ENCODE data around the gene RUSF1.
"Not testable (repeated sequence)": the region's sequence is repeated elsewhere in the genome, so short reads cannot be mapped to it uniquely, and the experiment has no call there.

RUSF1 gene

DNA sequence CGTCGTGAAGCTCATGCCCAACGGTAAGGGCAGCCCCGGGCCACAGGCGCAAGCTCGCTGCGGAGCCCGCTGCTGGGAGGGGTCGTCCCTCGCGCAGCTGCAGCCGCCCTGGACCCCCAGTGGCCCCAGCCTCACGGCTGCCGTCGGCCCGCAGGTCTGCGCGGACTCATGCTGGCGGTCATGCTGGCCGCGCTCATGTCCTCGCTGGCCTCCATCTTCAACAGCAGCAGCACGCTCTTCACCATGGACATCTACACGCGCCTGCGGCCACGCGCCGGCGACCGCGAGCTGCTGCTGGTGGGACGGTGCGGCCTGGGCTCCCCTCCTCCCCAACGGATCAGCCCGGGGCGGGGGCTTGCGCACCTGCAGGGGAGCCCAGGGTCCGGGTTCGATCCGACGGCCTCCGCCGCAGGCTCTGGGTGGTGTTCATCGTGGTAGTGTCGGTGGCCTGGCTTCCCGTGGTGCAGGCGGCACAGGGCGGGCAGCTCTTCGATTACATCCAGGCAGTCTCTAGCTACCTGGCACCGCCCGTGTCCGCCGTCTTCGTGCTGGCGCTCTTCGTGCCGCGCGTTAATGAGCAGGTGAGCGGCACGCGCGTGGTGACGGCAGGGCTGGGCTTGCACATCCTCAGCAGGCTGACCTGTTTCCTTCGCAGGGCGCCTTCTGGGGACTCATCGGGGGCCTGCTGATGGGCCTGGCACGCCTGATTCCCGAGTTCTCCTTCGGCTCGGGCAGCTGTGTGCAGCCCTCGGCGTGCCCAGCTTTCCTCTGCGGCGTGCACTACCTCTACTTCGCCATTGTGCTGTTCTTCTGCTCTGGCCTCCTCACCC, 19.5 kb downstream of the RUSF1 start:
- DNase-seq, result peak in 3 of 10 donors; percentile 71 to 86 (median 73)
- intact Hi-C loops (cut with DNase I), result no loop called here

DNA sequence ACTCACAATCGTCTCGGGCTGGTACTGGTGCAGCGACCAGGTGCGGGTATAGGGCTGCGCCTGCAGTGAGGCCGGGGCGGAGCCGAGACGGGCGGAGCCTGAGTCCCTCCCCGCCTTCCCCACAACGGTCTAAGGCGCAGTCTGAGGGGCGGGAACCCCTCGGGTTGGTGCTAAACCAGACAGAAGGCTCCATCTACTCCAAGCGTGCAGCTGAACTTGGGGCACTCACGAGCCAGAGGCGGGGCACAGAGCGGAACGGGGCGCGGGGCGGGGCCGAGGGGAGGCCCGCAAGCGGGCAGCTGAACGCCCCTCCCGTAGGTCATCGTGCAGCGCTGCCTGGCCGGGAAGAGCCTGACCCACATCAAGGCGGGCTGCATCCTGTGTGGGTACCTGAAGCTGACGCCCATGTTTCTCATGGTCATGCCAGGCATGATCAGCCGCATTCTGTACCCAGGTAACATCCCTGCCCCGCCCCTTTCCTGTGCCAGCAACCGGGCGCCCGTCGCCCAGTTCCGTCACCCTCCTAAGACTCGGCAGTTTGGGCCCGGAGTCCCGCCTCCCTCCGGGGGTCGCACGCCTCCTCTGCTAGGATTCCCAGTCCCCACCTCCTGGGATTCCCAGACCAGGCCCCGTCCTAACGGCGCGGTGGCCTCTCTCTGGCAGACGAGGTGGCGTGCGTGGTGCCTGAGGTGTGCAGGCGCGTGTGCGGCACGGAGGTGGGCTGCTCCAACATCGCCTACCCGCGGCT, 20.3 kb downstream of the RUSF1 start:
- DNase-seq, result peak in 4 of 10 donors; percentile 33 to 92 (median 85)
- intact Hi-C loops (cut with DNase I), result no loop called here

GRCh38 chr16:31487071-31487719, 21.0 kb downstream of the RUSF1 start:
- no peak for DNase-seq
- intact Hi-C loops (cut with DNase I), result no loop called here

DNA sequence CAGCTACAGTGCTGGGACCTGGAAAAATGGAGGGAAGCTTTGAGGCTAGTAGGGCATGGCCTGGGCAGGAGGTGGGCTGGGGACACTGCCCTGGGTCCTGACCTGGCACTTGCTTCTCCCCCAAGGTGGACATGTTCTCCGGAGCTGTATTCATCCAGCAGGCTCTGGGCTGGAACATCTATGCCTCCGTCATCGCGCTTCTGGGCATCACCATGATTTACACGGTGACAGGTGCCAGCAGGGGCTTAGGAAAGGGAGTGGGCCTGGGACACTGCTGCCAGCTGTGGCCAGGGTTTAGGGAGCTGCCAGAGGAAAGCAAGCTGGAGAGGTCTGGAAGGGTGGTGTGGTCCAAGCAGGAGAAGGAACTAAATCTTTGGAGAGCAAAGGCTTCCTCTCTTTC, 22.1 kb downstream of the RUSF1 start:
- intact Hi-C loops (cut with DNase I), result no loop called here
- DNase-seq, result peak in 2 of 10 donors; percentile 22 to 64

- DNase-seq, result peak in 2 of 10 donors; percentile 34 to 54
- intact Hi-C loops (cut with DNase I), result no loop called here
Observed at GRCh38 chr16:31485571-31485970, 22.6 kb downstream of the RUSF1 start.

GRCh38 chr16:31484491-31485171, 23.6 kb downstream of the RUSF1 start:
- DNase-seq, result peak in 2 of 10 donors; percentile 63 to 72
- intact Hi-C loops (cut with DNase I), result no loop called here

GRCh38 chr16:31484048-31484447, 24.1 kb downstream of the RUSF1 start:
- intact Hi-C loops (cut with DNase I); DNase-seq: not testable (repeated sequence)

DNA sequence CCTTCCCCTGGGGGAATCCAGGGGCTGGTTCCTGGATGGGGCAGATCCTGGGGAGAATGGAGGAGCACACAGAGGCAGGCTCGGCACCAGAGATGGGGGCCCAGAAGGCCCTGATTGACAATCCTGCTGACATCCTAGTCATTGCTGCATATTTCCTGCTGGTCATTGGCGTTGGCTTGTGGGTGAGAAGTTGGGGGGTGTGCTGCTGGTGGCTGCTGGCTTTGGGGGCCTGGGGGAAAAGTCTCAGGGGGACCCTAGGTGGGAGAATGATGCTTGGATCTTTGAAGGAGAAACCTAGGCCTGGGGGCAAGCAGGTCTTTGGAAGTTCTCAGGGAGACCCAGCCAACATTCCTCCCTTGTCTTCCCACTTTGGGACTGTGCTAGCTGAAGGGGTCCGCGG, 25.1 kb downstream of the RUSF1 start, which contains the start of gene SLC5A2:
Gene SLC5A2 (plus strand): TSS at position 43 of the 400 bp plus-strand sequence. CDS start 14 bp downstream, at position 57.
- peak in 1 of 10 donors; percentile 32 for DNase-seq
- intact Hi-C loops (cut with DNase I), result no loop called here

DNA sequence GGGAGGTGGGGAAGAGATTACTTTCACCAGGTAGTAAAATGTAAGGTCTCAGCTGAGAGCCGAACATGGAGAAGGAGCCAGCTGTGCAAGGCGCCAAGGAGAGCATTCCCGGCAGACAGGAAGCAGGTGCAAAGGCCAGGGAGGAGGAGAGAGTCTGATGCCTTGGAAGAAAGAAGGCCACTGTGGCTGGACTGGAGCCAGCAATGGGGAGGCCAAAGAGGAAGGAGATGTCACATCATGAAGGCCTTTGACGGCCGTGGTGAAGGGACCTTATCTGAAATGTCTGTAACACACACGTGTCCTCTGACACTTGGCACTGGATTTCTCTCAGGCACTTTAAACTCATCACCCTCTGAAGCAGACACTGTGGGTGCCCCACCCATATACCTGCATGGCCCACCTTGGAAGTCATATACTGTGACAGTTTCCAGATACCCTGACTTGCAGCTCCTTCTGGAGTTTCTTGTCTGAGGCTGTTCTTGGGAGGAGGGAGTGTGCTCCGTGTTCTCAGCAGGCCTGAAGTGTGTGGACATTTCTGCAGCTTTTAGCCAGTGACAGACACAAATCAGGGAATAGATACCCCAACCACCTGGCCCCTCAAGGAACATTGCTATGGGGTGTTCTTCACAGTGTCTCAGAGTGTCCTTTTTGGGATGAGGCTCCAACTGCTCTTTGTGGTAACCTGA, 27.2 kb downstream of the RUSF1 start:
- peak in 2 of 10 donors; percentile 43 to 53 for DNase-seq
- intact Hi-C loops (cut with DNase I), result no loop called here

GRCh38 chr16:31479751-31480150, 28.4 kb downstream of the RUSF1 start:
- intact Hi-C loops (cut with DNase I), result no loop called here
- DNase-seq, result peak in 1 of 10 donors; percentile 35

GRCh38 chr16:31478956-31479355, 29.2 kb downstream of the RUSF1 start:
- intact Hi-C loops (cut with DNase I), result no loop called here
- DNase-seq, result peak in 1 of 10 donors; percentile 11

DNA sequence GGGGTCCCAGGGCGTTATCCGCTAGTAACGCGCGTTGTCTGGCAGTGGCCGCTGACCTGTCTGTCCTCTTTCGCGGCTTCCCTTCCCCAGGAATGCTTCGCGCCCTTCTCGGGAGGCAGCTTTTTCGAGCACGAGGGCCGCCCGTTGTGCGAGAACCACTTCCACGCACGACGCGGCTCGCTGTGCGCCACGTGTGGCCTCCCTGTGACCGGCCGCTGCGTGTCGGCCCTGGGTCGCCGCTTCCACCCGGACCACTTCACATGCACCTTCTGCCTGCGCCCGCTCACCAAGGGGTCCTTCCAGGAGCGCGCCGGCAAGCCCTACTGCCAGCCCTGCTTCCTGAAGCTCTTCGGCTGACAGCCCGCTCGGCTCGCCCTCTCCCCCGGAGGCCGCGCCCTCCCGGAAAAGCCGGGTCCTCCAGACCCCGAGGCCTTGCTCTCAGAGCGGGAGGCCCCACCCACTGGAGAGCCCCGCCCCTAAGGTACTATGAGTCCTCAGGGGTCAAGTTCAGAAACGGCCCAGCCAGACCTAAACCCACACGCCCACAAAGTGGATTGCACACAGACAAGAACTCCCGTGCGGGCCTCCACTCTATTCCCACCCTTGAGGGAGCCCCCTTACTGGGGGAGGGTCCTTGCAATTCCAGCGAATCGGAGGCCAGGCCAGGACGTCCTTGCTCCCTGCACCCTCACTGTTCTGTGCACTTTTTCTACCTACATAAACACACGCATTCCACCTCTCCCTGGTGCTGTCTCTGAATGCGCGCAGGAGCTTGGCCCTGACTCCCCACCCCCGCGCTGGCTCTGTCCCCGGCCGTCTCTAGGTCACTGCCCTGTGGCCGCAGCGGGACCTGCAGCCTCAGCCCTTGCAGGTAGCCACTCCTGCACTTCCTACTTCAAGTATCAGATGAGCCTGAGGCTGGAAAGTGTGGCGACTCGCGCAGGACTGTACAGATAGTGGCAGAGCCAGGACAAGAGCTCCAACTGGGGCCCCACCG, 30.7 kb downstream of the RUSF1 start:
- peak in 3 of 10 donors; percentile 63 to 84 (median 67) for DNase-seq
- intact Hi-C loops (cut with DNase I), result no loop called here

DNA sequence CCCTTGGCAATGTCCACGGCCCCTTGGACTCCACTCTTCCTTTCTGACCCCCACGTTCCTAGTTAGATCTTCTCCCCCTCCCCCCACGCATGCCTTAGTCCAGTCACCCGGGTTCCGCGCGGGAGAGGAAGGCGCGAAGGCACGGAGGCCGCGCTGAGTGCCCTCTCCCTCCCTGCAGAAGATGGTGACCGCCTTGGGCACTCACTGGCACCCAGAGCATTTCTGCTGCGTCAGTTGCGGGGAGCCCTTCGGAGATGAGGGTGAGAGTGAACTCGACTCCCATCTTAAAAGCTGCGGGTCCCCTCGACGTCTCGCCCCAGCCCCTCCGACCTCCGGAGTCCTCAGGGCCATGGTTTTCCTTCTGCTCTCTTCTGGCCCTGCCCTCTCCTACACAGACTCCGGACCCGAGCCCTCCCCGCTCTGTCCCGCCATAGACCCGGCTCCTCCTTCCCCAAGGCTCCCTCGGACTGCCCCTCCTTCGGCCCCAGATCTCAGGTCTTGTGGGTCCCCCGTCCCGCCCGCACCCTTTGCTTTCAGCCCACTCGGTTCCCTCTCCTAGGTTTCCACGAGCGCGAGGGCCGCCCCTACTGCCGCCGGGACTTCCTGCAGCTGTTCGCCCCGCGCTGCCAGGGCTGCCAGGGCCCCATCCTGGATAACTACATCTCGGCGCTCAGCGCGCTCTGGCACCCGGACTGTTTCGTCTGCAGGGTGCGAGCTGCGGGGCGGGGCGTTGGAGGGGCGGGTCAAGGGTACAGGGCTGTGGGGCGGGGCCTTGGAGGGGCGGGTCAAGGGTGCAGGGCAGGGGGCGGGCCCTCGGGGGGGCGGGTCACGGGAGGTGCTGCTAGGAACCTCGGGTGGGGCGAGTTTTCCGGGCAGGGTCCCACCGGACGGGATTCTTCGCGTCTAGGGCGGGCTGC, 31.6 kb downstream of the RUSF1 start:
- peak in 6 of 10 donors; percentile 28 to 85 (median 60) for DNase-seq
- intact Hi-C loops (cut with DNase I), result no loop called here

- intact Hi-C loops (cut with DNase I), result no loop called here
- DNase-seq, result peak in 3 of 10 donors; percentile 66 to 82 (median 68)
Observed at GRCh38 chr16:31475946-31476302, 32.3 kb downstream of the RUSF1 start.

- peak in 2 of 10 donors; percentile 58 to 63 for DNase-seq
- intact Hi-C loops (cut with DNase I), result no loop called here
Observed at GRCh38 chr16:31474773-31475738, 33.1 kb downstream of the RUSF1 start.

DNA sequence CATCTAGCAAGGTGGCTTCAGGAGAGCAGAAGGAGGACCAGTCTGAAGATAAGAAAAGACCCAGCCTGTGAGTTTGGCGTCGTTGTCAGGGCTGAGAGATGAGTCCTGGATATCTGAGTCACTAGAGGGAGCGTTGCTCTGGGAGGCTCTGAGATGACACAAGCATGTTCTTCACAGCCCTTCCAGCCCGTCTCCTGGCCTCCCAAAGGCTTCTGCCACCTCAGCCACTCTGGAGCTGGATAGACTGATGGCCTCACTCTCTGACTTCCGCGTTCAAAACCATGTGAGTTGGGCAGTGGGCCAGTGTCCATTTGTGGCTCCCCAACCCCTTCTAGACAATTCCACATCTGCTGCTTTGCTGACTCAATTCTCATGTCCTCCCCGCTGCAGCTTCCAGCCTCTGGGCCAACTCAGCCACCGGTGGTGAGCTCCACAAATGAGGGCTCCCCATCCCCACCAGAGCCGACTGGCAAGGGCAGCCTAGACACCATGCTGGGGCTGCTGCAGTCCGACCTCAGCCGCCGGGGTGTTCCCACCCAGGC, 33.9 kb downstream of the RUSF1 start:
- DNase-seq, result peak in 2 of 10 donors; percentile 29 to 61
- intact Hi-C loops (cut with DNase I), result no loop called here

All from posterior cingulate gyrus (tissue), 11 donors.